ENCODE measurements around the gene PPARD.

Gene PPARD

GRCh38 chr6:35354361-35355135 is 12.2 kb downstream of the PPARD start:
- no peak for DNase-seq (ENCODE audit: low spot score)

- DNase-seq (ENCODE audit: low spot score) = no peak
These were observed 14.0 kb downstream of the PPARD start for GRCh38 chr6:35356391-35356790.

GRCh38 chr6:35357677-35358076 is 15.3 kb downstream of the PPARD start:
- DNase-seq (ENCODE audit: low spot score) = no peak

GRCh38 chr6:35358086-35358485 is 15.7 kb downstream of the PPARD start:
- no peak for DNase-seq (ENCODE audit: low spot score)

- DNase-seq (ENCODE audit: low spot score) = no peak
These were observed 17.0 kb downstream of the PPARD start for GRCh38 chr6:35359346-35359743.

GRCh38 chr6:35359744-35360348 is 17.5 kb downstream of the PPARD start:
- no peak for DNase-seq (ENCODE audit: low spot score)

GRCh38 chr6:35360349-35361138 is 18.2 kb downstream of the PPARD start:
- no peak for DNase-seq (ENCODE audit: low spot score)

- no peak for DNase-seq (ENCODE audit: low spot score)
These were observed 19.8 kb downstream of the PPARD start for GRCh38 chr6:35362200-35362599.

GRCh38 chr6:35363293-35363750 is 21.0 kb downstream of the PPARD start:
- DNase-seq (ENCODE audit: low spot score) = peak; percentile 57

GRCh38 chr6:35365594-35366203 is 23.3 kb downstream of the PPARD start:
- no peak for DNase-seq (ENCODE audit: low spot score)

GRCh38 chr6:35366204-35366596 is 23.8 kb downstream of the PPARD start:
- DNase-seq (ENCODE audit: low spot score) = no peak

GRCh38 chr6:35367646-35368037 is 25.3 kb downstream of the PPARD start:
- DNase-seq (ENCODE audit: low spot score) = no peak

GRCh38 chr6:35368038-35368887 is 25.9 kb downstream of the PPARD start:
- DNase-seq (ENCODE audit: low spot score) = no peak

- DNase-seq (ENCODE audit: low spot score) = no peak
These were observed 27.9 kb downstream of the PPARD start for GRCh38 chr6:35370124-35370741.

GRCh38 chr6:35370785-35371493 is 28.6 kb downstream of the PPARD start:
- no peak for DNase-seq (ENCODE audit: low spot score)

- DNase-seq (ENCODE audit: low spot score) = no peak
These were observed 29.3 kb downstream of the PPARD start for GRCh38 chr6:35371494-35372262.

GRCh38 chr6:35372633-35373032 is 30.3 kb downstream of the PPARD start:
- no peak for DNase-seq (ENCODE audit: low spot score)

- no peak for DNase-seq (ENCODE audit: low spot score)
These were observed 33.9 kb downstream of the PPARD start for GRCh38 chr6:35376281-35376680.

- no peak for DNase-seq (ENCODE audit: low spot score)
These were observed 34.6 kb downstream of the PPARD start for GRCh38 chr6:35377002-35377401.

- DNase-seq (ENCODE audit: low spot score) = no peak
These were observed 35.9 kb downstream of the PPARD start for GRCh38 chr6:35378261-35378660.

Data from ecto neural progenitor cell (in vitro differentiated cells).